Testis (tissue), 2 donors: Measurements from ENCODE around the gene PZP.

Experiments
- POLR2A ChIP-seq: fragments of 450-650 bp; IDR thresholded peaks from one replicate; pipeline ENCODE4 v1.6.1; 2017; ENCODE audit warnings: antibody characterized with exemption, mild to moderate bottlenecking, moderate library complexity
- TF ChIP-seq, protein P1 (sequence below), 3 experiments: fragments of 450-650 bp in 2 of 3; fragments of 200-600 bp in 1 of 3; sonication (generic) in 1 of 3; IDR thresholded peaks; one replicate each; pipeline ENCODE4 v1.5.1; 2016 to 2019; ENCODE audit warnings: antibody characterized with exemption in 3 of 3, mild to moderate bottlenecking in 2 of 3, moderate library complexity in 1 of 3

DNA sequence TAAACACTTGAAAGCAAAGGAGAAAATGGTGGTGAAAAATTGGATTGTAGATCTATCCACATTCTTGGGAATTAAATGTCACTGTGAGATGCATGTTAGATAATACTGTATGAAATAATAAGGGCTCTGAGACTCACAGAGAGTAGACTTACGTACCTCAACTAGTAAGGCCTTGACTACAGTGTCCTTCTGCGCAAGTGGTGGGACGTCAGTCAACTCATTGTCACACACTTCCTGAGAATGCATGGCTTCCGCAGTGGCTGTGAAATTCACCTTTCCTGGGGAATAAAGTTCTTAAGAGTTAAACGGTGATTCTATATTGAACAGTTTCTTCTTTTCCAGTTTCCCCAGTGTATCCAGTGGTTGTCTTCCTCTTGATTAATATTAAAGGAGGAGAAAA lies 32.6 kb upstream of the PZP start:
- TF ChIP-seq, protein P1, sequence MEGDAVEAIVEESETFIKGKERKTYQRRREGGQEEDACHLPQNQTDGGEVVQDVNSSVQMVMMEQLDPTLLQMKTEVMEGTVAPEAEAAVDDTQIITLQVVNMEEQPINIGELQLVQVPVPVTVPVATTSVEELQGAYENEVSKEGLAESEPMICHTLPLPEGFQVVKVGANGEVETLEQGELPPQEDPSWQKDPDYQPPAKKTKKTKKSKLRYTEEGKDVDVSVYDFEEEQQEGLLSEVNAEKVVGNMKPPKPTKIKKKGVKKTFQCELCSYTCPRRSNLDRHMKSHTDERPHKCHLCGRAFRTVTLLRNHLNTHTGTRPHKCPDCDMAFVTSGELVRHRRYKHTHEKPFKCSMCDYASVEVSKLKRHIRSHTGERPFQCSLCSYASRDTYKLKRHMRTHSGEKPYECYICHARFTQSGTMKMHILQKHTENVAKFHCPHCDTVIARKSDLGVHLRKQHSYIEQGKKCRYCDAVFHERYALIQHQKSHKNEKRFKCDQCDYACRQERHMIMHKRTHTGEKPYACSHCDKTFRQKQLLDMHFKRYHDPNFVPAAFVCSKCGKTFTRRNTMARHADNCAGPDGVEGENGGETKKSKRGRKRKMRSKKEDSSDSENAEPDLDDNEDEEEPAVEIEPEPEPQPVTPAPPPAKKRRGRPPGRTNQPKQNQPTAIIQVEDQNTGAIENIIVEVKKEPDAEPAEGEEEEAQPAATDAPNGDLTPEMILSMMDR (IDR thresholded peaks at IDR 0.05): no peak
- no peak for TF ChIP-seq POLR2A
